ENCODE measurements around the gene C1orf159. TPM values are rescaled to one million over a fixed set of nuclear protein-coding genes. Genes with fewer than 3 reads are reported as not detected.
A peak's percentile ranks its signal among the peaks of the same experiment; 100 is the strongest.

C1orf159 gene
- total RNA-seq, 2 donors from 2014 or later = 18.9 to 36.0 TPM

- intact Hi-C loops (cut with DNase I) = no loop called here
- H3K4me3 ChIP-seq = no peak overlapping the region
Observed at GRCh38 chr1:1053682-1054081, 62.2 kb downstream of the C1orf159 start.

GRCh38 chr1:1053022-1053421, 62.9 kb downstream of the C1orf159 start:
- Histone ChIP-seq H3K9me3 (no peaks in the 10 kb centered on the region), H3K9ac (ENCODE audit: low read depth in 2 of 2, low read length in 2 of 2) (no peak overlapping the region), H3K36me3 (no peaks in the 10 kb centered on the region), H3K27me3 (peaks cover 2% of the 10 kb centered on the region), H3K4me1 (no peaks in the 10 kb centered on the region), H3K27ac (no peak overlapping the region), H3K4me3 (no peak overlapping the region)
- no peak for DNase-seq
- TF ChIP-seq CTCF (IDR thresholded peaks at IDR 0.05) = no peak
- intact Hi-C loops (cut with DNase I) = no loop called here

More at GRCh38 chr1:1053682-1054081, 62.2 kb downstream of the C1orf159 start:
- H3K36me3 ChIP-seq = no peaks in the 10 kb centered on the region
- no peak for TF ChIP-seq CTCF (IDR thresholded peaks at IDR 0.05)
- H3K27me3 ChIP-seq = peaks cover 9% of the 10 kb centered on the region
- H3K4me1 ChIP-seq = peaks cover 1% of the 10 kb centered on the region
- H3K9me3 ChIP-seq = no peaks in the 10 kb centered on the region
- no peak for DNase-seq
- H3K27ac ChIP-seq = no peak overlapping the region
- H3K9ac ChIP-seq (ENCODE audit: low read depth in 2 of 2, low read length in 2 of 2) = no peak overlapping the region

- Histone ChIP-seq H3K27ac (no peak overlapping the region), H3K4me3 (no peak overlapping the region), H3K9me3 (no peaks in the 10 kb centered on the region), H3K4me1 (no peaks in the 10 kb centered on the region), H3K27me3 (no peaks in the 10 kb centered on the region), H3K9ac (ENCODE audit: low read depth in 2 of 2, low read length in 2 of 2) (no peak overlapping the region), H3K36me3 (no peaks in the 10 kb centered on the region)
- intact Hi-C loops (cut with DNase I) = no loop called here
- no peak for DNase-seq
- no peak for TF ChIP-seq CTCF (IDR thresholded peaks at IDR 0.05)
Observed at GRCh38 chr1:1052003-1052840, 63.7 kb downstream of the C1orf159 start.

GRCh38 chr1:1051127-1051810, 64.6 kb downstream of the C1orf159 start:
- intact Hi-C loops (cut with DNase I) = no loop called here
- Histone ChIP-seq H3K27me3 (no peaks in the 10 kb centered on the region), H3K4me1 (no peaks in the 10 kb centered on the region), H3K27ac (no peak overlapping the region), H3K9ac (ENCODE audit: low read depth in 2 of 2, low read length in 2 of 2) (no peak overlapping the region), H3K36me3 (no peaks in the 10 kb centered on the region), H3K9me3 (no peaks in the 10 kb centered on the region), H3K4me3 (no peak overlapping the region)
- no peak for DNase-seq
- no peak for TF ChIP-seq CTCF (IDR thresholded peaks at IDR 0.05)

- Histone ChIP-seq H3K4me1 (no peaks in the 10 kb centered on the region), H3K27me3 (no peaks in the 10 kb centered on the region), H3K4me3 (no peak overlapping the region), H3K9me3 (no peaks in the 10 kb centered on the region), H3K9ac (ENCODE audit: low read depth in 2 of 2, low read length in 2 of 2) (no peak overlapping the region), H3K36me3 (no peaks in the 10 kb centered on the region), H3K27ac (no peak overlapping the region)
- no peak for TF ChIP-seq CTCF (IDR thresholded peaks at IDR 0.05)
- DNase-seq = peak; percentile 68
- intact Hi-C loops (cut with DNase I) = no loop called here
Observed at GRCh38 chr1:1050577-1051052, 65.3 kb downstream of the C1orf159 start.

Data from colonic mucosa (tissue), 4 donors.